ENCODE measurements around the gene ZFAND4.
"Not testable (repeated sequence)": the region's sequence is repeated elsewhere in the genome, so short reads cannot be mapped to it uniquely, and the experiment has no call there.

The ZFAND4 gene

DNA sequence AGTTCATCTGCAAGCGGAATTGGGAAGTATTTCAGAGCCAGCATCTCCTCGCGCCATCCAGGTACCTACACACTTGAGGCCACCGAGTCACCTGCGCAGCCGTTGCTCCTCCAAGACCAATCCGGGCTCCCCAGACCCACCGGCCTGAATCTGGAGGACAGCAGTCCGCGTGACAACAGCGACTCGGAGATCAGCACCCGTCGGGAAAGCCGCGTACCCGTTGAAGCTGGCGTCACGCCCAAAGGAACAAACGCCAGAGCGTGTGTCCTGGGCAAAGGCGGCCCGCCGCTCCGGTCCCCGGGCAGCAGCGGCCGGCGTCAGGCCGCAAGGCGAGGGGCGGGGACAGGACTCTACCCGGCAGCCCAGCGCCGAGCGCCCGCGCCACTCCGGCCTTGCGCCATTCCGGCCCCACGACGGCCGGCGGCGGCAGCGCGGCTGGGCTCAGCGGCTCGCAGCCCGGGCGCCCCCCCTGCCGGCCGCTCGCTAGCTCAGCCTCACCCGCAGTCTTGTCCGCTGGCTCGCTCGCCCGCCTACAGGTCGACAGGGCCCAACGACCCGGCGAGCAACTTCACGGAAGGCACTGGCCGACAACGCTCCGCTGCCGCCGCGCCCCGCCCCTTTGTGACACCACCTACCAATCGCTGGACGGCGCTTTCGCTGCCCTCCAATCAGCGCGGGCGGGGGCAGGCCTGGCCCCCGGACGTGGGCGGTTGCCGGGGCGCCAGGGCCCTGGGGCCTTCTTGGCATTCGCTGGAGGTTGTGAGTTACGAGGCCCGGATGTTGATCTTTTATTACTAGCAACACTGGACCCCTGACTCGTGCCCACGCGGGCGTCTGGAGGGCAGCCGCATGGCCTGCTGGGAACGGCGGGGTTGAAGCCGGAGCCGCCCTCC is at the start of gene ZFAND4:
Gene ZFAND4 (minus strand): TSS at position 592 of the 893 bp plus-strand sequence. CDS start 9,047 bp downstream, outside the sequence.
- DNase-seq (ENCODE audit: insufficient read length, low spot score) (peak; percentile 95), FAIRE-seq (no peak)
- peak; percentile 58 for TF ChIP-seq POLR2A (IDR thresholded peaks at IDR 0.05; ENCODE audit: low read depth, low read length)

DNA sequence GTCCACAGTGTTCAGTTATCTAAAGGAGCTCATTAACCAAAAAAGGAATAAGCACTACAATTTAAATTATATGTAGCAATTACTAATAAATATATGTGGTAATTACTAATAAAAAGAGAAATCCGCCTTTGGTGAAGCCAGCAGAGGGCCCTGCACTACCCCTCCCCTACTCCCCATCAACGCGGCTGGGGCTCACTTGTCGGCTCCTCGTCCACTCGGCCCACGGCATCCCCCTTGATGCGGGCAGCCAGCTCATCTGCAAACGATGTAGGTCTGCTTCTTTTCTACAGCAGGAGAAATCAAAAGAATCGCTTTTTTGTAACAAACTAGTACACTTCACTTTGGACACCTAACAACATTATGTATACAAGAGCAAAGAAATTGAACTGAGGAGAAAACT is 48.9 kb upstream of the ZFAND4 start:
- FAIRE-seq; DNase-seq (ENCODE audit: insufficient read length, low spot score): not testable (repeated sequence)

DNA sequence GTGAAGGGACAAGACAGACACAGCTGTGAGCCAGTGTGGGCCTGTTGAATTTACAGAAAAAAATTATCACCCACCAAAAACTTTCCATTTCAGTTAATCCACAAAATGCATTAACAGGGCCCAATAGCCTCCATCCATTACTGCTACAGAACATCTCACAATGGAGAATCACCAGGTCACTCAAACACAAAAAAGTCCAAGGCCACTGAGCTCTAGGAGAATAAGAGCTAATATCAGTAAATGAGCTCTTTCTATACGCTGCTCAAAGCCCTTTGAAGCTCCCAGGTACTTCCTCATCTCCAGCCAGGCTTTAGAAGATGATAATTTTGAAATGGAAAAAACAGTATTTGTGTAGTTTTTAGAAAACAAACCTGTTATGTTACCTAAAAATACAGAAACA is 45.1 kb upstream of the ZFAND4 start:
- FAIRE-seq; DNase-seq (ENCODE audit: insufficient read length, low spot score): not testable (repeated sequence)

DNA sequence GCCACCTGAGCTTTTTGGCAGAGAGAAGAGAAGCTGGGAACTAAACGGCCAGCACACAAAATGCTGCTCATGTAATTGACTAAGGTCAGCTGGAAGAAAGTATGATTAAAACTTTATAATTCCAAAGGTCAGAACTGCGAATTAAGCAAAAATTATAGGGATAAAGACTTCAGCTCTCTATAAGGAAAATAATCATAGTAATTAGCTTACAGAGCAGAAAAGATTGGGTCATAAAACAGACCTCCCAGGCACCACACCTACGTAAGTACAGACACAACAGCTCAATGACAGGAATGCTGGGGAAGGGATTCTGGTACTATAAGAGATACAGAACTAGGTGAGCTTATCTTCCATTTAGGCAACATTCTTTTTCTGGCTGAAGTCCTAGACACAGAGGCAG is 44.5 kb upstream of the ZFAND4 start:
- not testable (repeated sequence) for FAIRE-seq

DNA sequence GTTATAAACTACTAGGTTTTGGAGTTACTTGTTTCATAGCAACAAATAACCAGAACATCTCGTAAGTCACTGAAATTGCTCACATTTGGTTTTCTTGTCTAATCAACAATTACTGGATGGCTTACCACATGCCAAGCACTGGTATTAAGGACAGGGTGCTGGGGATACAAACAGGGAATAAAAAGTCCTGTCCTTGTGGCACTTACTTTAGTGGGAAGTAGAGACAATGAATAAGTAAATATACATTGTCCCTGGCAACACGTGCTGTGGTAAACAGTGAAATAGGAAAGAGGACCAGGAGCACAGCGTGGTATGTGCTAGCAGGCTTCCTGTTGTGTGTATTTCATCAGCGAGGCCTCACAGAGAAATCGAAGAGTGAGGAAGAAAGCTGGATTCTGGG is 38.7 kb upstream of the ZFAND4 start:
- FAIRE-seq: not testable (repeated sequence)

More for the DNA sequence above, 44.5 kb upstream of the ZFAND4 start:
- not testable (repeated sequence) for DNase-seq (ENCODE audit: insufficient read length, low spot score)

DNA sequence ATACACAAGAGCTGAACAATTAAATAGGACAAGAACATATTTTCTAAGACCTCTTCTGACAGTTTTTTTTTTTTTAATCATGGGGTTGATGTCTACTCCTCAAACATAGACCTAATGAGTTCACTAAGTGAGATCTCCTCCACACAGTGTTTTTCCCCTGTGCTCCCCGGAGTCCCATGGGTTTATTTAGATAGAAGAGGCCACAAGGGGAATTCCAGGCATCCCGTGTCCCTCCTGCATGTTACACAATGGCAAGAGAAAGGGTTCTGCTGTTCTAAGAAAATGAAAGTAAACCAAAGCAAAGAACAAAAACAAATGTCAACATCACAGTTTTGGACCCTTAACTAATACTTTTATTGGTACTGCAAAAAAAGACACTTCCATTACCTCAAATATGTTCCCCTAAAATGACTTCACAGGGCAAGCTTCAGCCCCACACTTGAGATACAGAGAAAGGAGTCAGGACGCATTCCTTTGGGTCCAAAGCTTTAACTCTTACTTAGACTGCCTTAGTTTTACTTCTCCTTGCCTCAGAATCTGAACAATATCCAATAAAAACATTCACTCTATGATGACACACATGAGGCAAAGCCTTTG is 37.7 kb upstream of the ZFAND4 start:
- DNase-seq (ENCODE audit: insufficient read length, low spot score); FAIRE-seq: not testable (repeated sequence)

More for the DNA sequence above, 38.7 kb upstream of the ZFAND4 start:
- DNase-seq (ENCODE audit: insufficient read length, low spot score): not testable (repeated sequence)

DNA sequence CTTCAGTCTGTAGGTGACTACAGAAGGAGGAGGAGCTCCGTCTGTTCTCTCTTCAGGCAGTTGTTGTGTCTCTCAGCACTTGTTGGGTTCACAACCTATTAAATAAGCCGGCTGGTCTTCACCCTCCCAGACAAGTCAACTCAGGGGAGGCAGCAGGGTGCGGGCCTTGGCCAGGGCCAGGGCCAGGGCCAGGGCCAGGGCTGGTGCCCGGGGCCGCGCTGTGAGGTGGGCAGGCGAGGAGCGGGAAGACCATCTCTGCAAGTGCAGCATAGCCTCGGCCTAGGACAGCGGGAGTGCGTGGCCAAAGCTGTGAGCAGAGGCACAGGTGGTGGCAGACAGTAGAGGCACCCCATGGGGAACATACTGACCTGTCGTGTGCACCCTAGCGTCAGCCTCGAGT is 5.9 kb upstream of the ZFAND4 start:
- DNase-seq (ENCODE audit: insufficient read length, low spot score); FAIRE-seq: not testable (repeated sequence)

DNA sequence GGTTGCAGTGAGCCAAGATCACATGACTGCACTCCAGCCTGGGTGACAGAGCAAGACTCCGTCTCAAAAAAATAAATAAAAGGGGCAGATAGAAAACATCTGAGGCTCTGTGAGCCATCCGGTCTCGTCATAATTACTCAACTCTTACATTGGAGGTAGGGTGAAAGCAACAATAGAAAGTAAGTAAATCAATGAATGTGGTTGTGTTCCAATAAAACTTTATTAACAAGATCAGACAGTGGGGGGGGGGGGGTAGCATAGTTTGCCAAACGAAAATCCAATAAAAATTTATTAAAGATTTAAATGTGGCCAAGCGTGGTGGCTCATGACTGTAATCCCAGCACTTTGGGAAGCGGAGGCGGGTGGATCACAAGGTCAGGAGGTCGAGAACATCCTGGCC is 2.8 kb upstream of the ZFAND4 start:
- no peak for TF ChIP-seq POLR2A (IDR thresholded peaks at IDR 0.05; ENCODE audit: low read depth, low read length)
- DNase-seq (ENCODE audit: insufficient read length, low spot score) (no peak), FAIRE-seq (no peak)

DNA sequence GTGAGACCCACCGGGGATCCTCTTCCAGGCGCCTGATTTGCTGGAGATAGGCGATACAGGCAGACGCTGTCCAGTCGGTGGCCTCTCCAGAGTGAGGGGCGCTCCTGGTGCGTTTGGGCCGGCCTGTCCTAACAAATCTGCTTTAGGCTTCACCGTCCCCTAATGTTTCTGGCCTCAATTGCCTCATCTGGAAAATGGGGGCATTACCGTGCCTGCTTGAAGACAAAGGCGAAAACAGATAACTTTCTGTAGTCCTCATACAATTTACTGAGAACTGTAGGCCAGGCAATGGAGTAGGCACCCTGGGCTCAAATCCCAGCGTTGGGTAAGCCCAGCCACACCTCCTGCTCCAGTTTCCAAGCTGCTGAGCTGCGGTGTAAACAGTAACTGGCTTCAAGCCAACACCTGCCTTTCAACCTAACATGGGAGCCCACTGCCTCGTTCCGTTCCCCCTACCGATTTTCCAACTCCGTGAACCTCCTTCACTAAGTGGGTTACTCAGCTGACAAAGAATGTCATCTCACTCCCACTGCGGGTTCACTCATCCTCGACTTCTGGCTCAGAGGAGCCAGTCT is 589 bp upstream of the ZFAND4 start:
- no peak for TF ChIP-seq POLR2A (IDR thresholded peaks at IDR 0.05; ENCODE audit: low read depth, low read length)
- FAIRE-seq (no peak), DNase-seq (ENCODE audit: insufficient read length, low spot score) (no peak)

DNA sequence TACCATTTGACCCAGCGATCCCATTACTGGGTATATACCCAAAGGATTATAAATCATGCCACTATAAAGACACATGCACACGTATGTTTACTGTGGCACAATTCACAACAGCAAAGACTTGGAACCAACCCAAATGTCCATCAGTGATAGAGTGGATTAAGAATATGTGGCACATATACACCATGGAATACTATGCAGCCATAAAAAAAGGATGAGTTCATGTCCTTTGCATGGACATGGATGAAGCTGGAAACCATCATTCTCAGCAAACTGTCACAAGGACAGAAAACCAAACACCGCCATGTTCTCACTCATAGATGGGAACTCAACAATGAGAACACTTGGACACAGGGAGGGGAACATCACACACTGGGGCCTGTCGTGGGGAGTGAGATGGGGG is 1.3 kb downstream of the ZFAND4 start:
- not testable (repeated sequence) for FAIRE-seq; DNase-seq (ENCODE audit: insufficient read length, low spot score)

DNA sequence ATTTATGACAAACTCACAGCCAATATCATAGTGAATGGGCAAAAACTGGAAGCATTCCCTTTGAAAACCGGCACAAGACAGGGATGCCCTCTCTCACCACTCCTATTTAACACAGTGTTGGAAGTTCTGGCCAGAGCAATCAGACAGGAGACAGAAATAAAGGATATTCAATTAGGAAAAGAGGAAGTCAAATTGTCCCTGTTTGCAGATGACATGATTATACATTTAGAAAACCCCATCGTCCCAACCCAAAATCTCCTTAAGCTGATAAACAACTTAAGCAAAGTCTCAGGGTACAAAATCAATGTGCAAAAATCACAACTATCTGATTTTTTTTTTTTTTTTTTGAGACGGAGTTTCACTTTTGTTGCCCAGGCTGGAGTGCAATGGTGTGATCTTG is 2.7 kb downstream of the ZFAND4 start:
- not testable (repeated sequence) for FAIRE-seq; DNase-seq (ENCODE audit: insufficient read length, low spot score)

DNA sequence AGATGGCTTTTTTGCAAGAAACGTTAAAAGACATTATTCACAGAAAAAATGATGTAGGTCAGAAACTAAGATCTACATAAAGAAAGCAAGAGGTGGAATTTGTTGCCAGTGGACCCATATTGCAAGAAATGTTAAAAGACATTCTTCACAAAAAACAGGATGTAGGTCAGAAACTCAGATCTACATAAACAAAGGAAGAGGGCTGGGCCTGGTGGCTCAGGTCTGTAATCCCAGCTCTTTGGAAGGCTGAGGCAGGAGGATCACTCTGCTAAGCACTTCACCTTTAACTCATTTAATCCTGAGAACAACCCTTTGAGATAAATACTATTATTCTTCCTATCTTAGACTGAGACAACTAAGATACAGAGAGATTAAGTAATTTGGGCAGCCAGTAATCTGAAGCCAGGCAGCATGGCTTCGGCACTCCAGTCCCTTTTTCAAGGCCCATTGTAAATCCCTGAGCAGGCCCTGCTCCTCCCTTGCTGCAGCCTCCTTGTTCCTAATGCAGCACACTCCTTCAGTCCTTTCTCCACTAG is 11.6 kb downstream of the ZFAND4 start:
- TF ChIP-seq POLR2A (IDR thresholded peaks at IDR 0.05; ENCODE audit: low read depth, low read length): no peak
- FAIRE-seq: no peak
- no peak for DNase-seq (ENCODE audit: insufficient read length, low spot score)

DNA sequence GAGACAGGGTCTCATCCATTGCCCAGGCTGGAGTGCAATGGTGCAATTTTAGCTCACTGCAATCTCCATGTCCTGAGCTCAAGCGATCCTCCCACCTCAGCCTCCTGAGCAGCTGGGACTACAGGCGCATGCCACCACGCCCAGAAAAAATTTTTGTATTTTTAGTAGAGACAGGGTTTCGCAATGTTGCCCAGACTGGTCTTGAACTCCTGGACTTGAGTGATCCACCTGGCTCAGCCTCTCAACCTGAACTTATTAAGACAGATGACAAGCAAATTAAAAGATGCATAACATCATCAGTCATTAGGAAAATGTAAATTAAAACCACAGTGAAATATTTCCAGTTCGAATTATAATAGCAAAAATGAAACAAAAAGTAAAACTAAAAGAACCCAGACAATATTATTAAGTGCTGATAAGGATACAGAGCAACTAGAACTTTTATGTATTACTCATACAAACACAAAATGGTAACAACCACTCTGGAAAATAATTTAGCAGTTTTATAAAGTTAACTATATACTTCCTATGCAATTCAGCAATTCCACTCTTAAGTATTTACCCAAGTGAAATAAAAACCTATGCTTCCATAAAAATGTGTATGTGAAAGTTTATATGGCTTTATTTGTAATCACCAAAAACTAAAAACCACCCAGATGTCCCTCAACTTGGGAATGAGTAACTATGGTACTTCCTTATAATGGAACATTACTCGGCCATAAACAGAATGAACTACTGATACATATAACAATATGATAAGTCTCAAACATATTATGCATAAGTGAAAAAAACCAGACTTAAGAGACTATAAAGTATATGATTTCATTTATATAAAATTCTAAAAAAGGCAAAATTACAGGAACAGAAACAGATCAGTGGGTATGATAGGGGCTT is 15.3 kb downstream of the ZFAND4 start:
- DNase-seq (ENCODE audit: insufficient read length, low spot score) (no peak), FAIRE-seq (no peak)
- TF ChIP-seq POLR2A (IDR thresholded peaks at IDR 0.05; ENCODE audit: low read depth, low read length): no peak

DNA sequence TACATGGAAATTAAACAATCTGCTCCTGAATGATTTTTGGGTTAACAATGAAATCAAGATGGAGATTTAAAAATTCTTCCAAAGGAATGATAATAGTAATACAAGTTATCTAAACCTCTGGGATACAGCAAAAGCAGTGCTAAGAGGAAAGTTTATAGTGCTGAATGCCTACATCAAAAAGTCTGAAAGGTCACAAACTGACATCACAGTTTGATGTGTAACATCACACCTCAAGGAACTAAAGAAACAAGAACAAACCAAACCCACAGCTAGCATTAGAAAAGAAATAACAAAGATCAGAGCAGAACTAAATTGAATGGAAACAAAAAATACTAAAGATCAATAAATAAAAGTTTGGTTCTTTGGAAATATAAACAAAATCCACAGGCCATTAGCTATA is 17.4 kb downstream of the ZFAND4 start:
- FAIRE-seq: no peak
- DNase-seq (ENCODE audit: insufficient read length, low spot score): no peak

DNA sequence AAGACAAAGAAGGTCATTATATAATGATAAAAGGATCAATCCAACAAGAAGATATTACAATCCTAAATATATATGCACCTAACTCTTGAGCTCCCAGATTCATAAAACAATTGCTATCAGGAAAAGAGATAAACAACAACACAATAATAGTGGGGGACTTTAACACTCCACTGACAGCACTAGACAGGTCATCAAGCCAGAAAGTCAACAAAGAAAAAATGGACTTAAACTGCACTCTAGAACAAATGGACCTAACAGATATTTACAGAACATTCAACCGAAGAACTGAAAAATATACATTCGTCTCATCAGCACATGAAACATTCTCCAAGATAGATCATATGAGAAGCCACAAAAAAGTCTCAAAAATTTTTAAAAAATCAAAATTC is 17.8 kb downstream of the ZFAND4 start:
- not testable (repeated sequence) for FAIRE-seq

More for the DNA sequence above, 17.4 kb downstream of the ZFAND4 start:
- no peak for TF ChIP-seq POLR2A (IDR thresholded peaks at IDR 0.05; ENCODE audit: low read depth, low read length)

More for the DNA sequence above, 17.8 kb downstream of the ZFAND4 start:
- not testable (repeated sequence) for DNase-seq (ENCODE audit: insufficient read length, low spot score)
